Measurements from ENCODE around the gene PRRX1. TPM values are rescaled to one million over a fixed set of nuclear protein-coding genes. Genes with fewer than 3 reads are reported as not detected.

Gene PRRX1
- total RNA-seq, 2 donors from 2014 or later = not detected

GRCh38 chr1:170659399-170660035 lies 4.4 kb upstream of the PRRX1 start:
- Mint-ChIP-seq H3K27ac (no peak overlapping the region), H3K36me3 (ENCODE audit: insufficient read depth in 2 of 2) (no peaks in the 10 kb centered on the region), H3K4me1 (ENCODE audit: low read depth) (peaks cover 8% of the 10 kb centered on the region), H3K27me3 (ENCODE audit: low read depth) (peaks cover 70% of the 10 kb centered on the region), H3K4me3 (no peak overlapping the region), H3K9me3 (no peaks in the 10 kb centered on the region)
- DNase-seq (no peak), ATAC-seq (replicated peaks in 1 of 2) (no peak)

- Mint-ChIP-seq H3K27ac (no peak overlapping the region), H3K4me1 (ENCODE audit: low read depth) (peaks cover 15% of the 10 kb centered on the region), H3K9me3 (no peaks in the 10 kb centered on the region), H3K27me3 (ENCODE audit: low read depth) (peaks cover 74% of the 10 kb centered on the region), H3K36me3 (ENCODE audit: insufficient read depth in 2 of 2) (no peaks in the 10 kb centered on the region), H3K4me3 (no peak overlapping the region)
- DNase-seq (no peak), ATAC-seq (replicated peaks in 1 of 2) (no peak)
Observed at GRCh38 chr1:170660281-170660713, 3.6 kb upstream of the PRRX1 start.

GRCh38 chr1:170660871-170661645 lies 2.9 kb upstream of the PRRX1 start:
- H3K4me3 Mint-ChIP-seq = peak overlapping the region; percentile 52 to 65
- H3K4me1 Mint-ChIP-seq (ENCODE audit: low read depth) = peaks cover 16% of the 10 kb centered on the region
- ATAC-seq (replicated peaks in 1 of 2) (no peak), DNase-seq (no peak)
- H3K9me3 Mint-ChIP-seq = no peaks in the 10 kb centered on the region
- H3K27ac Mint-ChIP-seq = no peak overlapping the region
- H3K36me3 Mint-ChIP-seq (ENCODE audit: insufficient read depth in 2 of 2) = no peaks in the 10 kb centered on the region
- peaks cover 74% of the 10 kb centered on the region for H3K27me3 Mint-ChIP-seq (ENCODE audit: low read depth)

- Mint-ChIP-seq H3K27me3 (ENCODE audit: low read depth) (peaks cover 80% of the 10 kb centered on the region), H3K36me3 (ENCODE audit: insufficient read depth in 2 of 2) (peaks cover 0 to 5% of the 10 kb centered on the region in 2 donors), H3K9me3 (no peaks in the 10 kb centered on the region), H3K4me1 (ENCODE audit: low read depth) (peaks cover 19% of the 10 kb centered on the region), H3K27ac (no peak overlapping the region), H3K4me3 (peak overlapping the region; percentile 22 to 50)
- DNase-seq = no peak
- no peak for ATAC-seq (replicated peaks in 1 of 2)
Observed at GRCh38 chr1:170661646-170662411, 2.1 kb upstream of the PRRX1 start.

- H3K4me3 Mint-ChIP-seq = no peak overlapping the region
- H3K27ac Mint-ChIP-seq = no peak overlapping the region
- DNase-seq = no peak
- peaks cover 0 to 7% of the 10 kb centered on the region in 2 donors for H3K36me3 Mint-ChIP-seq (ENCODE audit: insufficient read depth in 2 of 2)
- ATAC-seq (replicated peaks in 1 of 2) = no peak
- peaks cover 28% of the 10 kb centered on the region for H3K4me1 Mint-ChIP-seq (ENCODE audit: low read depth)
- H3K9me3 Mint-ChIP-seq = no peaks in the 10 kb centered on the region
- peaks cover 80% of the 10 kb centered on the region for H3K27me3 Mint-ChIP-seq (ENCODE audit: low read depth)
Observed at GRCh38 chr1:170662561-170663403, 1.1 kb upstream of the PRRX1 start.

- peak overlapping the region; percentile 56 to 69 for H3K4me3 Mint-ChIP-seq
- ATAC-seq (replicated peaks in 1 of 2) = no peak
Observed at GRCh38 chr1:170663404-170664092, 383 bp upstream of the PRRX1 start.

GRCh38 chr1:170664828-170665612 lies 1.1 kb downstream of the PRRX1 start:
- DNase-seq = no peak
- Mint-ChIP-seq H3K4me1 (ENCODE audit: low read depth) (peaks cover 45% of the 10 kb centered on the region), H3K4me3 (peak overlapping the region; percentile 69 to 78), H3K9me3 (no peaks in the 10 kb centered on the region), H3K27me3 (ENCODE audit: low read depth) (peaks cover 81% of the 10 kb centered on the region), H3K27ac (no peak overlapping the region), H3K36me3 (ENCODE audit: insufficient read depth in 2 of 2) (peaks cover 0 to 7% of the 10 kb centered on the region in 2 donors)
- peak; percentile 44 for ATAC-seq (replicated peaks in 1 of 2)

More at GRCh38 chr1:170663404-170664092, 383 bp upstream of the PRRX1 start:
- Mint-ChIP-seq H3K36me3 (ENCODE audit: insufficient read depth in 2 of 2) (peaks cover 0 to 7% of the 10 kb centered on the region in 2 donors), H3K27ac (no peak overlapping the region), H3K27me3 (ENCODE audit: low read depth) (peaks cover 80% of the 10 kb centered on the region), H3K9me3 (no peaks in the 10 kb centered on the region), H3K4me1 (ENCODE audit: low read depth) (peaks cover 36% of the 10 kb centered on the region)
- DNase-seq = no peak

- ATAC-seq (replicated peaks in 1 of 2) = no peak
Observed at GRCh38 chr1:170665629-170666028, 1.7 kb downstream of the PRRX1 start.

GRCh38 chr1:170666541-170667254 lies 2.8 kb downstream of the PRRX1 start:
- Mint-ChIP-seq H3K27ac (no peak overlapping the region), H3K4me1 (ENCODE audit: low read depth) (peaks cover 47% of the 10 kb centered on the region), H3K36me3 (ENCODE audit: insufficient read depth in 2 of 2) (peaks cover 0 to 7% of the 10 kb centered on the region in 2 donors), H3K4me3 (peak overlapping the region; percentile 2 to 24), H3K27me3 (ENCODE audit: low read depth) (peaks cover 84% of the 10 kb centered on the region), H3K9me3 (no peaks in the 10 kb centered on the region)
- no peak for ATAC-seq (replicated peaks in 1 of 2)
- no peak for DNase-seq

More at GRCh38 chr1:170665629-170666028, 1.7 kb downstream of the PRRX1 start:
- Mint-ChIP-seq H3K4me3 (peak overlapping the region in 1 of 2 donors; percentile 78), H3K36me3 (ENCODE audit: insufficient read depth in 2 of 2) (peaks cover 0 to 7% of the 10 kb centered on the region in 2 donors), H3K9me3 (no peaks in the 10 kb centered on the region), H3K4me1 (ENCODE audit: low read depth) (peaks cover 45% of the 10 kb centered on the region), H3K27me3 (ENCODE audit: low read depth) (peaks cover 81% of the 10 kb centered on the region), H3K27ac (no peak overlapping the region)
- no peak for DNase-seq

- DNase-seq = no peak
- Mint-ChIP-seq H3K4me3 (peak overlapping the region; percentile 51 to 77), H3K27ac (no peak overlapping the region), H3K36me3 (ENCODE audit: insufficient read depth in 2 of 2) (peaks cover 0 to 7% of the 10 kb centered on the region in 2 donors), H3K27me3 (ENCODE audit: low read depth) (peaks cover 95% of the 10 kb centered on the region), H3K9me3 (no peaks in the 10 kb centered on the region), H3K4me1 (ENCODE audit: low read depth) (peaks cover 47% of the 10 kb centered on the region)
- no peak for ATAC-seq (replicated peaks in 1 of 2)
Observed at GRCh38 chr1:170668209-170669106, 4.5 kb downstream of the PRRX1 start.

Data from activated T-cell treated with anti-CD3 and anti-CD28 coated beads, Interleukin-2, amount 50 U/mL, for 72 hours (primary cell).